RWPE1 (cell line): ENCODE data around the gene ORAI1.
"Not testable (repeated sequence)": the region's sequence is repeated elsewhere in the genome, so short reads cannot be mapped to it uniquely, and the experiment has no call there.

Experiments used
- CTCF ChIA-PET: fragments of 350-600 bp; sonication (Branson Sonifier 250); formaldehyde crosslinking; extraction: SDS; loops from one replicate; lab custom pipeline; 2021; lab: Yijun Ruan, JAX
- POLR2A ChIA-PET: fragments of 400-600 bp; formaldehyde crosslinking; extraction: SDS; loops from one replicate; lab custom pipeline; 2020; ENCODE audit warnings: antibody characterized with exemption; ENCODE audit not compliant: low non-redundant PET; lab: Yijun Ruan, JAX
- DNase-seq: peaks from one replicate; pipeline ENCODE4 v3.0.0; 2012; ENCODE audit warnings: low spot score
- H3K27ac ChIP-seq: fragments of 450-650 bp; 2 replicates; pipeline ENCODE4 v1.5.1; 2017
- CTCF ChIP-seq: fragments of 450-650 bp; conservative IDR thresholded peaks from 2 replicates; pipeline ENCODE4 v1.5.1; 2017; ENCODE audit warnings: low read depth, mild to moderate bottlenecking

ORAI1 gene

GRCh38 chr12:121579981-121580868, 46.1 kb upstream of the ORAI1 start:
- peak; percentile 65 for DNase-seq
- ChIA-PET CTCF (interaction anchor here (0.7 kb wide), 1 partner anchor 28 kb away, joined by 3 read pairs; no protein-coding TSS in a partner anchor), POLR2A (interaction anchor here (0.5 to 1.2 kb wide), 2 partner anchors 43 to 110 kb away, joined by 6 to 7 read pairs; no protein-coding TSS in a partner anchor)
- peak overlapping the region; percentile 75 for H3K27ac ChIP-seq
- TF ChIP-seq CTCF = no peak

- CTCF ChIA-PET = interaction anchor here (0.7 to 1.0 kb wide), 2 partner anchors 82 to 565 kb away, joined by 3 read pairs; no protein-coding TSS in a partner anchor
- DNase-seq = no peak
- H3K27ac ChIP-seq = peak within 1 kb of the TSS; percentile 75
- no peak for TF ChIP-seq CTCF
- POLR2A ChIA-PET = interaction anchor here (1.2 kb wide), 1 partner anchor 44 kb away, joined by 6 read pairs; no protein-coding TSS in a partner anchor
Measured at GRCh38 chr12:121580959-121581685, 45.2 kb upstream of the ORAI1 start, which contains the start of gene KDM2B. KDM2B (minus strand) TSS chr12:121581023; CDS start chr12:121580911, 112 bp downstream.

- no peak for TF ChIP-seq CTCF
- H3K27ac ChIP-seq = peak overlapping the region; percentile 75; the same call in 1 of the 2 replicates
- POLR2A ChIA-PET = no interaction called here
- CTCF ChIA-PET = interaction anchor here (0.7 to 1.0 kb wide), 2 partner anchors 83 to 566 kb away, joined by 3 read pairs; no protein-coding TSS in a partner anchor
- DNase-seq = no peak
Measured at GRCh38 chr12:121581686-121582429, 44.5 kb upstream of the ORAI1 start.

- POLR2A ChIA-PET = interaction anchor here (0.6 kb wide), 1 partner anchor 78 kb away, joined by 9 read pairs; no protein-coding TSS in a partner anchor
- no peak overlapping the region for H3K27ac ChIP-seq
- no peak for TF ChIP-seq CTCF
- CTCF ChIA-PET = interaction anchor here (0.6 kb wide), 1 partner anchor 648 kb away, joined by 3 read pairs; no protein-coding TSS in a partner anchor
- DNase-seq = no peak
Measured at GRCh38 chr12:121582583-121583333, 43.6 kb upstream of the ORAI1 start.

- POLR2A ChIA-PET = interaction anchor here (0.6 kb wide), 1 partner anchor 79 kb away, joined by 9 read pairs; no protein-coding TSS in a partner anchor
- not testable (repeated sequence) for H3K27ac ChIP-seq, DNase-seq
- CTCF ChIA-PET = interaction anchor here (0.6 to 1.2 kb wide), 3 partner anchors 31 to 647 kb away, joined by 3 read pairs; partner anchors contain the start of gene ORAI1
Measured at GRCh38 chr12:121583334-121583661, 43.0 kb upstream of the ORAI1 start.

GRCh38 chr12:121584885-121585284, 41.4 kb upstream of the ORAI1 start:
- DNase-seq, H3K27ac ChIP-seq, POLR2A ChIA-PET: not testable (repeated sequence)
- CTCF ChIA-PET = interaction anchor here (0.8 kb wide), 1 partner anchor 574 kb away, joined by 4 read pairs; no protein-coding TSS in a partner anchor
